ENCODE measurements around the gene SCARF1. TPM values are rescaled to one million over a fixed set of nuclear protein-coding genes. Genes with fewer than 3 reads are reported as not detected.
A peak's percentile ranks its signal among the peaks of the same experiment; 100 is the strongest.

SCARF1 gene
- total RNA-seq, 1 experiment from 2014 or later: 4.9 TPM

- no peak for TF ChIP-seq JUN (CRISPR knock-in tag; IDR thresholded peaks at IDR 0.05)
- no peak for TF ChIP-seq USF2 (CRISPR knock-in tag; IDR thresholded peaks at IDR 0.05)
- TF ChIP-seq ATF1 (CRISPR knock-in tag; IDR thresholded peaks at IDR 0.05): no peak
- no peak for TF ChIP-seq ZNF425 (CRISPR knock-in tag; conservative IDR thresholded peaks at IDR 0.05)
- TF ChIP-seq ZNF532 (CRISPR knock-in tag; IDR thresholded peaks at IDR 0.05; ENCODE audit: borderline replicate concordance): no peak
- TF ChIP-seq ZBTB21 (CRISPR knock-in tag; IDR thresholded peaks at IDR 0.05; ENCODE audit: borderline replicate concordance): no peak
- TF ChIP-seq NR2C2 (CRISPR knock-in tag; IDR thresholded peaks at IDR 0.05): no peak
- no peak for TF ChIP-seq PRDM15 (CRISPR knock-in tag; IDR thresholded peaks at IDR 0.05)
- no peak for TF ChIP-seq IRF1 (CRISPR knock-in tag; IDR thresholded peaks at IDR 0.05)
- TF ChIP-seq ZMAT4 (CRISPR knock-in tag; IDR thresholded peaks at IDR 0.05): no peak
- no peak for TF ChIP-seq MXD4 (CRISPR knock-in tag; IDR thresholded peaks at IDR 0.05; ENCODE audit: borderline replicate concordance)
- TF ChIP-seq TP53 (CRISPR knock-in tag; IDR thresholded peaks at IDR 0.05): no peak
- TF ChIP-seq SOX15 (CRISPR knock-in tag; IDR thresholded peaks at IDR 0.05): no peak
- no peak for TF ChIP-seq ERG (CRISPR knock-in tag; IDR thresholded peaks at IDR 0.05)
- no peak for TF ChIP-seq CREM (CRISPR knock-in tag; IDR thresholded peaks at IDR 0.05)
- TF ChIP-seq NFE2L1 (CRISPR knock-in tag; IDR thresholded peaks at IDR 0.05): no peak
- TF ChIP-seq ZBTB43 (CRISPR knock-in tag; IDR thresholded peaks at IDR 0.05): 0 out of 2 replicates have a peak, but pooled peaks have one; percentile 22
- TF ChIP-seq EMX1 (CRISPR knock-in tag; IDR thresholded peaks at IDR 0.05): no peak
- no peak for TF ChIP-seq USF1 (CRISPR knock-in tag; IDR thresholded peaks at IDR 0.05)
- TF ChIP-seq SMAD3 (CRISPR knock-in tag; IDR thresholded peaks at IDR 0.05; ENCODE audit: borderline replicate concordance): no peak
Observed at GRCh38 chr17:1648963-1649843, 3.7 kb upstream of the SCARF1 start (continued).
